ENCODE results near the gene PRSS8.
A peak's percentile ranks its signal among the peaks of the same experiment; 100 is the strongest.
"Not testable (repeated sequence)": the region's sequence is repeated elsewhere in the genome, so short reads cannot be mapped to it uniquely, and the experiment has no call there.

Gene PRSS8

GRCh38 chr16:31105677-31106213 is 29.8 kb downstream of the PRSS8 start:
- peak; percentile 47 for DNase-seq (ENCODE audit: low spot score)

- not testable (repeated sequence) for DNase-seq (ENCODE audit: low spot score)
These were observed 34.5 kb downstream of the PRSS8 start for GRCh38 chr16:31100876-31101641.

GRCh38 chr16:31099860-31100638 is 35.5 kb downstream of the PRSS8 start:
- DNase-seq (ENCODE audit: low spot score), result no peak

GRCh38 chr16:31094424-31095120 is 41.0 kb downstream of the PRSS8 start, which contains the start of gene VKORC1:
Gene VKORC1 (minus strand): TSS chr16:31094797. CDS start chr16:31094729, 68 bp downstream.
- peak; percentile 97 for DNase-seq (ENCODE audit: low spot score)

- peak; percentile 17 for DNase-seq (ENCODE audit: low spot score)
These were observed 41.5 kb downstream of the PRSS8 start for GRCh38 chr16:31094088-31094423.

GRCh38 chr16:31093132-31093703 is 42.3 kb downstream of the PRSS8 start:
- peak; percentile 74 for DNase-seq (ENCODE audit: low spot score)

- DNase-seq (ENCODE audit: low spot score), result no peak
These were observed 43.2 kb downstream of the PRSS8 start for GRCh38 chr16:31092330-31092729.

- no peak for DNase-seq (ENCODE audit: low spot score)
These were observed 45.0 kb downstream of the PRSS8 start for GRCh38 chr16:31090540-31090939.

GRCh38 chr16:31089199-31089598 is 46.3 kb downstream of the PRSS8 start:
- DNase-seq (ENCODE audit: low spot score), result no peak

DNA sequence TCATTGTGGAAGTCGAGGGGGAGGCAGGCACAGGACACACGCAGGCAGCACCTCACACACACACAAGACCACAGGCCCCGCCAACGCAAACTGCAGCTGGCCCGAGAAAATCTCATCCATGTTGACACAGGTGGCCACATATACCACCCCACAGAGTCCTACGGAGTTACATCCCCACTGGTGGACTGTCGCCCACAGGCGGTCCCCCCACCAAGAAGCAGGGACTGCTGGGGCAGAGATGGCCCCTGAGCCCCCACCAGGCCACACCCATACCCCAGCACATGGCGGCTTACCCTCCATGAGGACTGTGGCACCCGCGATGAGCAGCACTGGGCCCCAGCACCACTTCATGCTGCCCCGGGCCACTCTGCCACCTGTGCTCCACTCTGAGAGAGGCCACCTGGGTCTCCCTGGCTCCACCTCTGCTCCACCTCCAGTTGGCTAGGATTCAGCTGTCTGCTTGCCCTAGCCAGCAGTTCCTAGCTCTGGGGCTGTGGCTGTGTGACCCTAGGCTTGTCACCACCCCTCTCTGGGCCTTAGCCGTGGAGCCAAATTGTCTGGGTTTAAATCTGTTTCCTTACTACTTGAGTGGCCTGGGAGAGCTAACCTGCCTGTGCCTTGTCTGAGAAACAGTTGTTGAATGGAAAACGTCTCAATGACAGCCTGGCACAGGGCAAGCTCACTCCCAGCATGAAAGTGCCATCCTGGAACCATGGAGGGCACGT is 46.9 kb downstream of the PRSS8 start, which contains the start of gene PRSS53:
PRSS53 (minus strand) TSS at position 485 of the 725 bp plus-strand sequence; CDS start at position 351, 134 bp downstream.
- DNase-seq (ENCODE audit: low spot score), result no peak

DNA sequence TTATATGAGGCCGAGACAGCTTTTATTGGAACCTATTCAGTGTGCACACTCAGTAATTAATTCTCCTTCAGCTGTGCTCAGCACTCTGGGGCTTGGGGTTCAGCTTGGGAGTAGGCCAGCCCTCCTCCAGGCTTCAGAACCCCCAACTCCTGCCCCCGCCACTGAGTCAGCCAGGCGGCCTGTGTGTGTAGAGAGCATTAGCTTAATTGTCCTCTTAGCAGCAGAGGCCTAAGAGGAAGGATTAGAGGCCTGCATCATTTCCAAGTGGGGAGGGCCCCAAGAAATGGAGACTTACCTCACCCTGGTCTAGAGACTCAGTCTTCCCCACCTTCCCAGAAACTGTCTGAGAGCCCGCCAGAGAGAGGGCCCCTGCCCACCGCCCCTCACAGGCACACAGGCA is 47.6 kb downstream of the PRSS8 start:
- no peak for DNase-seq (ENCODE audit: low spot score)

DNA sequence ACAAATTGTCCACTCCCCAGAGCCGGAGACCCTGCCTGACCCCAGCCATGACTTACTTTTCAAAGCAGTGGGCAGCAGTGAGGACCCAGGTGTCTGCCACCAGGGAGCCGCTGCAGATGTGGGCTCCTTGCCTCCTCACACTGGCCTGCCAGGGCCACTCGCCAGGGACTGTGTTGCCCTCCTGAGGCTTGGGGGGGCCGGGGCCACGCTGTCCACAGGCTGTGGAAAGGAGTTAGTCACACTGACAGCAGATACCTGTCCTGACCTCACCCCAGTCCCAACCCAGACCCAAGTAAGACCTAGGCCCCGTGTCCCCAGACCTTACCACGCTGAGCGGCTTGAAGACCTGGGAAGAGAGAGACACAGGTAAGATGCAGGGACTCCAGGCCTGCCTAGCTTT is 48.0 kb downstream of the PRSS8 start:
- DNase-seq (ENCODE audit: low spot score), result no peak

- no peak for DNase-seq (ENCODE audit: low spot score)
These were observed 49.0 kb downstream of the PRSS8 start for GRCh38 chr16:31086629-31086906.

- DNase-seq (ENCODE audit: low spot score), result no peak
These were observed 49.5 kb downstream of the PRSS8 start for GRCh38 chr16:31085873-31086628.

DNA sequence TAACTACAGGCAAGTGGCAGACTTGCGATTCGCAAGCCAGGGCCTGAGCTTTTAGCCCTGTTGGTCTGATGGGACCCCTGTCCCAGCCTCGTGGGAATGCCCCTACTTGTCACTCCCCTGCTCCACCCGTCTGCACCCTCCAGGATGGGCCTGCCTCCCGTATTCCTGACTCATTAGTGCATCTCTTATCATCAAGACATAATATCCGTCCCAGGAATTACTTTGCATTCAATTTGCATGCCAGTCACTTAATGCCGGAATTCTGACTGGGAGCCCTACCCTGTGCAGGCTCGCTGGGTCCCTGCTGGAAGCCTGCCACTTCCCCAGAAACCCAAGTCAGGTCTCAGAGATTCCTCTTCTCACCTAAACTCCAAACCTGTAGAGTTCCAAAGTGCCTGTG is 50.1 kb downstream of the PRSS8 start:
- no peak for DNase-seq (ENCODE audit: low spot score)

DNA sequence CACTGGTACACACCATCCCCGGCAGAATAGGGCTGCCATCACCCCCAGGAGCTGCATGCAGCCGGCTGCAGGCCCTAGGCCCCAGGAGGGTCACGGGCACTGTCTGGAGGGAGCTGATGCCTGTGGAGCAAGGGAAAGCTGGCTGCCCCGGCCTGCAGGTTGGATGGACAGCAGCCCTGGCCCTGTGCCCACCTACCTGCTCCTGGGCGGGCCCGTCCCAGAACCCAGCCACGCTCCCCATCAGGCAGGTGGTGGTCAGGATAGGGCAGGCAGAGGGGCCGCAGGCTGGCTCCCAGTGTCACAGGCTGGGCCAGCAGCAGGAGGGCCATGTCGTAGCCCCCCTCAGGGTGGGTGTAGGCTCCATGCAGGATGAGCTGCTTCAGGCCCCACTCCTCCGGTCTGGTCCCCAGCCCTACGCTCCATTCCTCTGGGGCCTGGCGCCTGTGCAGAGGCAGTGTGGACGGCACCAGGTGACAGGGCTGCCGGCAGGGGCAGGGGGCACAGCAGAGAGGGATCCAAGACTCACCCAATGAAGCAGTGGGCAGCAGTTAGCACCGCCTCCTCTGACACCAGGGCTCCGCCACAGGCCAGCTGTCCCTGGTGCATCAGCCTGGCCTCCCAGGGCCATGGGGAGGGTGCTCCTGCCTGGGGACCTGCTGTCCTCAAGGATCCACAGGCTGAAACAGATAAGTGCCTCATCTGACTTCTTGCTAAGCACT is 50.8 kb downstream of the PRSS8 start:
- DNase-seq (ENCODE audit: low spot score), result no peak

DNA sequence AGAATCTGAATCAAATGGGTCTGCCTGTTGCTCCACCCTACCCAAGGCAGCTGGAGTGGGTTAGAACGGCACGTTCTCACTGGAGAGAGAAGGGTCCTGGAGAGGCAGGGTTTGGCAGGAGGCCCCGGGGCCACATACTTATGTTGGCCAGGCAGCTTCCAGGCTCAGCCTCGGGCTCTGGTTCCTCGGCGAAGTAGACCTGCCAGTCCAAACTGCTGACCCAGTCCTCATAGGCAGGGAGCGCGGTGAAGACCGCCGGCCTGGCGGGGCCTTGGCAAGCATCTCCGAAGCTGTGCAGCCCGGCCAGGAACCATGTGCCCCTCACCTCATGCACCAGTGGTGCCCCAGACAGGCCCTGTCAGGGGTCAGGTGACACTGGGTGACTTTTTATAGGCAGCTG is 51.5 kb downstream of the PRSS8 start:
- DNase-seq (ENCODE audit: low spot score), result no peak

- DNase-seq (ENCODE audit: low spot score), result no peak
These were observed 52.0 kb downstream of the PRSS8 start for GRCh38 chr16:31083556-31083955.

- no peak for DNase-seq (ENCODE audit: low spot score)
These were observed 52.4 kb downstream of the PRSS8 start for GRCh38 chr16:31083081-31083480.

DNA sequence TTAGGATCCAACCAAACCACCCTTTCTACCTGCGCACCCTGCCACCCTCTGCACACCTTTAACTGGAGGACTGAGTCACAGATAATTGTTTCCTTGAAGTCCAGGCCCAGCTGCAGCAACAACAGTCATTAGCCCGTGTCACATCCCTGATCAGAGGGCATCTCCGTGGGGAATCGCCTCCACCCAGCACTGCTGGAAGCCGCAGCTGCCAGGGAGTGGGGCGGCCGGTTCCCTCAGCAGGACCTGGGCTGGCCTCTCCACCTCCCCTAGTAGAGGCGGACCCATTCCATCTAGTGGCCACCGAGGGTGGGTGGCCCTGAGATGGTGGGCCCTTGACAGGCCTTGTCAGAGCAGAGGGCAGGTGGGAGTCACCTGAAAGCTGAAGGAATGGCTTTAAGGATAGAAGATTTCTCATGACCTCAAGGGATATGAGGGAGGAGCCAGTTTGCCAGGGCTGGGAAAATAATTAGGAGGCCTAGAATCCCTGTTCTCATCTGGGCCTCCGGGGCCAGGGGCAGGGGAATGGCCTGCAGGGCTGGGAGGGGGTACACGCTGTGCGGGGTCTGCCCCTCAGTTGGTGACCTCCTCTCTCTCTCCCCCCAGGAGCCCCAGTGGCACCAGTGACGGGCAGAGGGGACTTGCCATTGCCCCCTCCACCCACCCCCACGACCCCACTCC is 53.0 kb downstream of the PRSS8 start:
- peak; percentile 14 for DNase-seq (ENCODE audit: low spot score)

Data from SW480 (cell line).